GF-D8 (cell line): ENCODE data around the gene NEU2.

Experiments
- DNase-seq: peaks from one replicate; lab custom pipeline; 2025; lab: John Stamatoyannopoulos, UW

Gene NEU2

DNA sequence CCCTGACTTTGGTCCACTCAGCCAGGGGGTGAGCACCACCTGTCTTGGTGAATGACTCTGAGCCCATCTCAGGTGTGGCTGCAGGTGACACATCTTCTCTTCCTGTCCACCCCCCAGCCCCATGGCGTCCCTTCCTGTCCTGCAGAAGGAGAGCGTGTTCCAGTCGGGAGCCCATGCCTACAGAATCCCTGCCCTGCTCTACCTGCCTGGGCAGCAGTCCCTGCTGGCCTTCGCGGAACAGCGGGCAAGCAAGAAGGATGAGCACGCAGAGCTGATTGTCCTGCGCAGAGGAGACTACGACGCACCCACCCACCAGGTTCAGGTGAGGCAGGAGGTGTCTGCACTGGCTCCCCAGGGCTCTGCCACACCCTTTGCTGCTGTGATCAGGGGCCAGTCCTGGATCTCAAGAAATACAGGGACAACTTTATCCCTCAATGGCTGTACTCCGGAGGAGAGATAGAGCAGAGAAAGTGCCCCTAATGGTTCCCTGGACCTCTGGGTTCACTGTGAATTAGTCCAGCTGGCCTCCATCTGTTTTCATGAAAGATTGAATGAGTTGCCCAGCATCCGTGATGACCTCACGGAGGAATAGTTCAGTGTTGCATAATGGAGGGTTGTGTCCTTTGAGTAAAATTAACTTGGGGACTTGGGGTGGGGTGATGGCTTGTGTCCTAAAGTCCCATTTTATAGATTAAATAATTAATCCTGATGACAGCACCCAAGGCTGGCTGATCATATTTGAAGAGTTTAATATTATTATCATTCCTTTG is at the start of gene NEU2:
NEU2 (plus strand) TSS at position 122 of the 770 bp plus-strand sequence; CDS start at position 122, 0 bp downstream.
- DNase-seq = no peak

DNA sequence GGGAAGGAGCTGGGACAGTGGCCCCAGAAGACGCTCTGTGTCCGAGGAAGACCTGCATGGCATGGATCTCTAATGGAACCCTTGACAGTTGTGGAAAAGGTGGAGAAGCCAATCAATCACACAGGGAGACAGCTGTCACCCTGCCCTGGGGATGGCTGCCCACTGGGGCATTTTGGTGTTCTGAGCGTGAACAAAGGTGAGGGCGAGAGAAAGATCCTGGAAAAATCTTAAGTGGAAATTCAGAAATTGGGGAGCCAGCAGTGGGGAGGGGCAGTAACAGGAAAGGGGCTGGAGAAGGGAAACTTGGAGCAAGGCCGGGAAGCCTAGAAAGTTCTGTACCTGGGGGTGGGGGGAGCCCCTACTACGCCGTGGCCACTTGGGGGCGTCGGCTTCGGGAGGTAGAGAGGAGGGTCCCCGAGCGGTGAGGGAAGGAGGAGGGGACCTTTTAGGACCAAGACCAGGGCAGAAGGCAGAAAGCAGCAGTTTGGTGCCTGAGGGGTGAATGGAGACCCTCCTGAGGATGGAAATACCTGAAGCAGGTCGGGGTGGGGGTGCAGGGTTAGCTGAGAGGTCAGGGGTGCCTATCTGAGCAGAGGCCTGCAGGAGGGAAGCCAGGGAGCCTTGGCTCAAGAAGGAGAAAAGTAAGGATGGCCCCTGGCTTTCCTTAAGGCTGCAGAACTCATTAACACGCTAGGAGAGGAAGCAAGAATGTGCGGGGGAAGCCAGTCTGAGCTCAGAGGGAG is 49.4 kb upstream of the NEU2 start:
- DNase-seq = no peak

DNA sequence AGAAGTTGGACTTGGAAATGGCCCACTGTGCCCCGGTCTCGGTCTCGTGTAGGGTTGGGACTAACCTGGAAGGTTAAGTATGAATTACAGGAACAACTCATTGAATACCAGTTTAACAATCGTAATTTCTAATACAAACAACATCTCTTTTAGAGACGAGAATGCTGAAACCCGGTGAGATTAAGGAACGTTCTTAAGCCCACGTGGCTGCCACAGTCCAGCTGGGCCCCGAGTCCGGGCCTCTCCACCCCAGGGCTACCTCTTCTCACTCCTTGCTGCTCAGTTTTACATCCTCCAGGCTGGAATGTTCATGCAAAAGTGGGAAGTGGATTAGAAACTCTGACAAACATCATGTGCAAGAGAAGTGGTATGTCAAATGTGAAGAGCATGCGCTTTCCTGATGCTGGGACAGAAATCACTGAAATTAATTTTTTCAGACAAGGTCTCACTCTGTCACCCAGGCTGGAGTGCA is 48.8 kb upstream of the NEU2 start:
- DNase-seq = no peak

- no peak for DNase-seq
Observed at GRCh38 chr2:232984451-232985207, 47.8 kb upstream of the NEU2 start.

DNA sequence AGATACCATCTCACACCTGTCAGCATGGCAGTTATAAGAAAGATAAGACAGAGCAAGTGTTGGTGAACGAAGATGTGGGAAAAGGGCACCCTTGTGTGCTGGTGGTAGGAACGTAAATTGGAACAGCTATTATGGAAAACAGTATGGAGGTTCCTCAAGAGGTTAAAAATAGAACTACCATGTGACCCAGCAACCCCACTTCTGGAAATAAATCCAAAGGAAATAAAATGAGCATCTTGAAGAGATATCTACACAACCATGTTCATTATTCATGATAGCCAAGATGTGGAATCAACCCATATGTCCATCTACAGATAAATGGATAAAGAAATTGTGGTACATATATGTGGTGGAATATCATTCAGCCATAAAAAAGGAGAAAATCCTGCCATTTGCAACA is 46.3 kb upstream of the NEU2 start:
- no peak for DNase-seq

GRCh38 chr2:232993231-232993821 is 39.1 kb upstream of the NEU2 start:
- DNase-seq = no peak

DNA sequence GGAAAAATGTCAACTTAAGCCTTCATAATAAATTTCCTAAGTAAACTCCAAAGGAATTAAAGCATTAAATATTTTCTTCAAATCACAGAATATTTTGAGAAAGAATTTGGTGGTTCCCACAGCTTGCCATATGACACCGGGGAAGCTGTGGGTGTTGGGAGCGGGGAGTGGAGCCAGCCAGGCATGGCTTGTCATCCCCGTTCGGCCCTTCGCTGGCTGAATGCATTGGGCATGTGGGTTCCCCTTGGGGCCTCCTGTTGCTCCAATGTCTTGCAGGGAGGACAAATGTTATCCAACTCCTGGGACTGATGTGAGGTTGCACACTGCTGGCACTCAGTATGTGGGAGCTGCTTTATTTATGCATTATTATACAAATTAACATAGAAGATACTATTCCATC is 38.0 kb upstream of the NEU2 start:
- no peak for DNase-seq

DNA sequence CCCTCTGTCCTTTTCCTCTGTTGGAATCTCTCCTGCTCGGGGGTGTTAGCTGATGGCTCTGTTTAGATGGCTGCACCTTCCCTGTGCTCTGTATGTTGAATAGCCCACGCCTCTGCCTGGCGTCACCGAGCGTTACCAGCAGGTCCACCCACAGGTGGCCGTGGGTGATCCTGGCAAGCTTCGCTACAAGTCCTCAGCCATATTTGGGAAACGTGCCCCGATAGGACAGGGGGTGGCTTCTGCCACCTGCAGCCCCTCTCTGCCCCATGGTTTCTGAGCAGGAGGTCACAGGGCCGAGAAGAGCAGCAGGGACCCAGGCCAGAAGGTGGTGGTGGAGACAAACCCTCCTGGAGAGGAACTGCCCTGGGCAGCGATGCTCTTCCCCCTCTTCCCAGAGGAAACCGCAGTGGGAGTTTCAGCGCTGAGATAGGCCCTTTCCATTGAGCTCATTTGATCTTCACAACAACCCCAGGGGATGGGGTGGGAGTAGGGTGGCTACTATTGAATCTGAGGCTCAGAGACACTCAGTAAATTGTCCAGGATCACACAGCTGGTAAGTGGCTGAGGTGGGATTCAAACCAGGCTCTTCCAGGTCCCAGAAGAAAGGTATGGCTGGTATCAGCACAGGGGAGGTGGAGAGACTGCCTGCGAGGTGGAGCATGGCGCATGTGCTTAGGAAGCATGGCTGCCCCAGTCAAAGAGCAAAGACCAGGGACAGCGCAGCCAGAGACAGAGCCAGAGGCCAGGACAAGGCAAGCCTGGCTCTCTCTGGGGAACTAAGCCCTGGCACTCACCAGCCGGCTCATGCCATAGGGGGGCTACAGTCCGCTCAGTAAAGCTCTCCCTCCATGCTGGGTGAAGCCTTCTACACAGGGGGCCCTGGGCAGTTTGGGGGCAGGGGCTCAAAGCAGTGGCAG is 34.5 kb upstream of the NEU2 start:
- no peak for DNase-seq

DNA sequence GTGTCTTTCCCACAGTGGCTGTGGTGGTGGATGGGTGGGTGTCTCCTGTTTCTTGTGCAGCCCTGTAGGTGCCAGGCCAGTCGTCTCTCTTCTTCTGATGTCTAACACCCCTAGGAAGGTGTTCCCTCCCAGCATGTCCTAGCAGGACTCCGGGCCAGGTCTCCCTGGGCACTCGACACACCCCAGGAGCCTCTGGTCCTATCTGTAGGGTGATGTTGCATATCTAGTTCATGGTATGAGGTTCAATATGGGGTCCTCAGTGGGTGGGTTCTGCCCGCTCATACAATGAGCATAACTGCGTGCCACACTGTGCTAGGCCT is 33.8 kb upstream of the NEU2 start:
- DNase-seq = no peak

DNA sequence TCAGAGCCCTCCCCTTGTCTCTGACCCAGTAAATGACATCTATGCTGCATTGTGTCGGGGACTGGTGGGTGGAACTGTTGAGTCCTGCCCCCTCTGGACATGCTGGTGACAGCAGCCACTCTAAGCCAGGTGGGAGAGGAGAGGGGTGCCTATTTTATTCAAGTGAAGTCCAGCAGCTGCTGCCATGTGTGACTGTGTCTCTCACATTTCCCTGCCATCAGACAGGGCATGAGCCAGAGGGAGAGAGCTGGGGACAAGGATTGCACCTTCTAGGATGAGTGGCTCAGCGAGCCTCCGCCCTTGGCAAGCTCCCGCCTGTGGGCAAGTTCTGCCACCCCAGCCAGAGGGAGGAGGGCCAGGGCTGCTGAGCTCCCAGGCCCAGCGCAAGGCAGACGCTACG is 33.1 kb upstream of the NEU2 start:
- DNase-seq = no peak

DNA sequence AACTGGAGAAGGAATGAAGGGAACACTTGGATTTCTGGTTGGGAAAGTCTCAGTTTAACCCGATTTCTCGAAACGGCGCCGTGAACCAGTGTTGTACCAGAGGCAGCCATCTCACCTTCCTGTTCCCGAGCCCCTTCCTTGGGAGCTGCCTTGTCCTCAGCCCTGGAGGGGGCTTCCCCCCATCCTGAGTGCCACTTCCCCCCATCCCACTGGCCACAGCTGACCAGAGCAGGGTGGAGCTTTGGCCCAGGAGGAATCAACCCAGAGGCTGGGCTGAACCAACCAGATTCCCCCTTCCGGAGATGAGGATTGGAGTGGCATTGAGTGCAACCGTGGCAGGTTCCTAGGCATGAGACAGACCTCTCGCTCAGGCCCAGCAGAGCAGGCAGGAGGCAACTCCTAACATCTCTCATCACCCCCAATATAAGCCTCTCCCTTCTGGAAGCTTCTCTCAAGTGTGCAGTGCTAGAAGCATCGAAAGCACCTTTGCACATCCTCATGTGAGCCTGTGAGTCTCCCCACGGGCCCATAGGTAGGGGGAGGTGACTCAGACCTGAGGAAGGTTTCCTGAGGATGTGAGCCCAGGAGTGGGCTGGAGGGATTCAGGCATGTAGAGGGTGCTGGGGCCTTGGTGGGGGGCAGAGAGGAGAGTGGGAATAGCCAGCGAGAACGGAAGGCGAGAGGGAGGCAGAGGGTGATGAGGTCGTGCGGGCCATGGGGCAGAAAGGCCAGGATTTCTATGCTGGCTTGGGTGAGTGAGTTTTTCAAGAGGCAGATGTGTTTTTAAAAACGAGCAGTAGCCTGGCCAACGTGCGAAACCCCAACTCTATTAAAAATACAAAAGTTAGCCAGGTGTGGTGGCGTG is 31.4 kb upstream of the NEU2 start:
- DNase-seq = no peak

DNA sequence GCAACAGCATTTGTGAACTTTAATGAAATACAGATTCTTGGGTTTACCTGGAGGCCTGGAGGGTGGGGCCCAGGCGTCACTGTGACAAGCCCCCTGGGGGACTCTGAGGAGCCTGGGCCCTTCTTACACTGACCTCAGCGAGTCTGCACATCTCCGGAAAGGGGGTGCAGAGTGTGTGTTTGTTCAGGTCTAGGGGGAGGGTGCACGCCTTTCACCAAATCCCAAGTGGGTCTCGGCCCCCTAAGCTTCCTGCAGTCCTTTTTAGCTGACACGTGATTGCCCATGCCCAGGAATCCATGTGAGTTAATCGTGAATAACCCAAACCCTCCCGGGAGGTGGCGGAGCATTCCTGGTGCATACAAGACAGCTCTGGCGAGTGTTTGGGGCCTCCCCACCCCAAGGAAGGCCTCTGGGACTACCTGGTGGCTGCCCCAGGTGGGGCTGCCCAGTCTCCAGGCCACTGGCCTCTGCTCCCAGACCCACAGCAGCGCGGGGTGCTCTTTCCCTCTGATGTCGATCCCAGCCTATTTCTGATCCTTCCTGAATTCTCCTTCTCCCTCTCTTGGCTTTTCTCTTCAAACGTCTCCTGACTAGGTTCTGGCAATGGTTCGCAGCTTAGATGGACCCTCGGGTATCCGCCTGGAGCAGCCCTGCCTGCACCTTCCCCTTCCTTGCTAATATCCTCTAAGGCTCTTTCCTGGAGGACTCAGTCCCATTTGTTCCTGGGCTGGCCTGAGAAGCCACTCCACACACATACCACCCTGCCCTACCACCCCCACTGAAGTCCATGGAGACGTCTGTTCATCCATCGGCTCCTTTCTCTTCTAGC is 29.4 kb upstream of the NEU2 start:
- DNase-seq = no peak

GRCh38 chr2:233003658-233004555 is 28.6 kb upstream of the NEU2 start:
- no peak for DNase-seq

GRCh38 chr2:233005096-233005495 is 27.4 kb upstream of the NEU2 start:
- DNase-seq = no peak

GRCh38 chr2:233006648-233007047 is 25.8 kb upstream of the NEU2 start:
- DNase-seq = no peak

DNA sequence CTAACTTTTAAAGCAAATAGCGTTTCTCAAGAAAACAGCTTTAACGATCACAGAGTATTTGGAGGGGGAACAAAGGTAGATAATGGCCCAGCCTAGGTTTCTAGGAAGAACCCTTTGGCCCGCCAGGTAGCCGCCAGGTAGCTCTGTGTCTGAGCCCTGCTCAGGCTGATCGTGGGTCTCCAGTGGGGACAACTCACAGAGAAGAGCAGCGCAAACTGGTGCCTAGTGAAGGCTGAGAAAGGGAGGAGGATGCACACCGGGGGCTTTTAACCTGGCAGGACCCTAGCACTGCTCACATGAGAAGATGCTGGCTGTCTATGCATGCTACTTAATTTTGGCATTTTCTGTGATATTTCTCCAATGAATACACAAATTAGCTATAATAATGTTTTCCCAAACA is 25.2 kb upstream of the NEU2 start:
- DNase-seq = no peak

DNA sequence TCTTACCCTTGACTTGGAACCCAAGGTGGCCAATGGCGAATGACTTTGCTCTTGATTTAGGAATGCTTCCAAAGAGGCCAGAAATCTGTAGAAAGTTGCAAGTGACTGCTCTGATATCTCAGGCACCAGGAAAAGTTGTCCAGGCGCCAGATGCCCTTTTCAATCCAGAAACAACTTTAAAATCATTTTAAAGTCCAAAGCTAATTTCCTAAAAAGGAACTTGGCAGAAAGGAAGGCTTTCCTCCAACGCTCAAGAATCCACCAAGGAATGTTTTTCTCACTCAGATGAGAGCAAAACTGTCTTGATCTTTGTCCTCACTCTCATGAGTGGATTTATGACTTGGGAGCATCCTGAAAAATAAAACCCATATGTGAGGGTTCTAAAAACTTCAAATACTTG is 24.7 kb upstream of the NEU2 start:
- DNase-seq = no peak

DNA sequence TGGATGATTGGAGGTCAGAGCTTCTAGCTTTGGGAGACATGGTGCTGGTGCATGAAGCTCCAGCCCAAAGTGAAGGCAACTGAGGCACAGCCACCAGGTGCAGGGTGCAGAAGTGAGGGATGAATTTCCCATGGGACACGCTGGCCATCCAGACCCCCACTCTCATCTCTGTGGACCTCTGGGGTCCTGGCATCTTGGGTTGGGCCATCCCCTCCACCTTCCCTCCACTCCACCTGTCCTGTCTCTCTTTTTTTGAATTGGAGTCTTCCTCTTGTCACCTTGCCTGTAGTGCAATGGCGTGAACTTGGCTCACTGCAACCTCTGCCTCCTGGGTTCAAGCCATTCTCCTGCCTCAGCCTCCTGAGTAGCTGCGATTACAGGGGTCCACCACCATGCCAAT is 22.8 kb upstream of the NEU2 start:
- no peak for DNase-seq
